ENCODE data around the gene TEX29.

- TF ChIP-seq CTCF (IDR thresholded peaks at IDR 0.05 in 2 of 3, conservative IDR thresholded peaks at IDR 0.05 in 1 of 3; ENCODE audit: control insufficient read depth in 2 of 3, extremely low read depth in 1 of 3, insufficient read depth in 1 of 3, low read depth in 3 of 3, low read length in 3 of 3) (no peak), POLR2AphosphoS5 (IDR thresholded peaks at IDR 0.05; ENCODE audit: low read length) (no peak), SMC3 (IDR thresholded peaks at IDR 0.05; ENCODE audit: borderline replicate concordance, low read length) (no peak), EZH2 (IDR thresholded peaks at IDR 0.05; ENCODE audit: borderline replicate concordance, control insufficient read depth, low read depth, low read length) (no peak), ZSCAN29 (IDR thresholded peaks at IDR 0.05) (no peak), NFXL1 (IDR thresholded peaks at IDR 0.05; ENCODE audit: borderline replicate concordance) (no peak), HCFC1 (IDR thresholded peaks at IDR 0.05; ENCODE audit: low read length) (no peak), NRF1 (conservative IDR thresholded peaks at IDR 0.05; ENCODE audit: low read depth, low read length) (no peak), MAX (IDR thresholded peaks at IDR 0.05; ENCODE audit: low read depth, low read length) (no peak), EED (IDR thresholded peaks at IDR 0.05; ENCODE audit: low read depth) (no peak), CBFB (IDR thresholded peaks at IDR 0.05; ENCODE audit: low read depth) (no peak)
These were observed 38.9 kb downstream of the TEX29 start for GRCh38 chr13:111359237-111359915.

All from GM12878 (cell line).